ENCODE measurements around the gene ZSCAN5A.
"Not testable (repeated sequence)": the region's sequence is repeated elsewhere in the genome, so short reads cannot be mapped to it uniquely, and the experiment has no call there.

ZSCAN5A gene

GRCh38 chr19:56315077-56315828, 614 bp upstream of the ZSCAN5A start:
- H3K4me3 ChIP-seq (ENCODE audit: low read depth in 1 of 5, low read length in 5 of 5) = peak overlapping the region; percentile 84 to 98 (median 95)
- H3K9ac ChIP-seq (ENCODE audit: low read length in 5 of 5) = peak overlapping the region; percentile 83 to 95 (median 94)
- H3K36me3 ChIP-seq (ENCODE audit: control insufficient read depth in 5 of 5, insufficient read depth in 5 of 5, low read length in 5 of 5) = peaks cover 0 to 5% (median 3%) of the 10 kb centered on the region in 5 donors
- peaks cover 8 to 30% (median 19%) of the 10 kb centered on the region in 5 donors for H3K4me1 ChIP-seq (ENCODE audit: control insufficient read depth in 5 of 5, insufficient read depth in 5 of 5, low read length in 5 of 5)
- H3K27ac ChIP-seq (ENCODE audit: low read depth, low read length) = peak overlapping the region; percentile 92
- H3K9me3 ChIP-seq (ENCODE audit: control insufficient read depth in 5 of 5, low read length in 5 of 5) = no peaks in the 10 kb centered on the region
- no peaks in the 10 kb centered on the region for H3K27me3 ChIP-seq (ENCODE audit: control insufficient read depth in 5 of 5, insufficient read depth in 4 of 5, low read length in 5 of 5)

GRCh38 chr19:56314018-56314380, 640 bp downstream of the ZSCAN5A start:
- Histone ChIP-seq H3K36me3 (ENCODE audit: control insufficient read depth in 5 of 5, insufficient read depth in 5 of 5, low read length in 5 of 5) (peaks cover 0 to 12% (median 3%) of the 10 kb centered on the region in 5 donors), H3K27ac (ENCODE audit: low read depth, low read length) (peak overlapping the region; percentile 92), H3K4me3 (ENCODE audit: low read depth in 1 of 5, low read length in 5 of 5) (peak overlapping the region; percentile 84 to 98 (median 95))

GRCh38 chr19:56312787-56313657, 1.6 kb downstream of the ZSCAN5A start:
- Histone ChIP-seq H3K9ac (ENCODE audit: low read length in 5 of 5) (no peak overlapping the region), H3K36me3 (ENCODE audit: control insufficient read depth in 5 of 5, insufficient read depth in 5 of 5, low read length in 5 of 5) (peaks cover 0 to 17% (median 3%) of the 10 kb centered on the region in 5 donors), H3K27ac (ENCODE audit: low read depth, low read length) (no peak overlapping the region), H3K9me3 (ENCODE audit: control insufficient read depth in 5 of 5, low read length in 5 of 5) (no peaks in the 10 kb centered on the region), H3K4me3 (ENCODE audit: low read depth in 1 of 5, low read length in 5 of 5) (no peak overlapping the region), H3K27me3 (ENCODE audit: control insufficient read depth in 5 of 5, insufficient read depth in 4 of 5, low read length in 5 of 5) (no peaks in the 10 kb centered on the region), H3K4me1 (ENCODE audit: control insufficient read depth in 5 of 5, insufficient read depth in 5 of 5, low read length in 5 of 5) (peaks cover 8 to 22% (median 17%) of the 10 kb centered on the region in 5 donors)

More at GRCh38 chr19:56314018-56314380, 640 bp downstream of the ZSCAN5A start:
- peak overlapping the region; percentile 82 to 95 (median 84) for H3K9ac ChIP-seq (ENCODE audit: low read length in 5 of 5)
- no peaks in the 10 kb centered on the region for H3K9me3 ChIP-seq (ENCODE audit: control insufficient read depth in 5 of 5, low read length in 5 of 5)
- H3K27me3 ChIP-seq (ENCODE audit: control insufficient read depth in 5 of 5, insufficient read depth in 4 of 5, low read length in 5 of 5) = no peaks in the 10 kb centered on the region
- H3K4me1 ChIP-seq (ENCODE audit: control insufficient read depth in 5 of 5, insufficient read depth in 5 of 5, low read length in 5 of 5) = peaks cover 8 to 26% (median 17%) of the 10 kb centered on the region in 5 donors

- H3K4me3 ChIP-seq (ENCODE audit: low read depth in 1 of 5, low read length in 5 of 5) = no peak overlapping the region
- peaks cover 0 to 17% (median 3%) of the 10 kb centered on the region in 5 donors for H3K36me3 ChIP-seq (ENCODE audit: control insufficient read depth in 5 of 5, insufficient read depth in 5 of 5, low read length in 5 of 5)
- H3K9me3 ChIP-seq (ENCODE audit: control insufficient read depth in 5 of 5, low read length in 5 of 5) = no peaks in the 10 kb centered on the region
Measured at GRCh38 chr19:56312342-56312741, 2.3 kb downstream of the ZSCAN5A start.

GRCh38 chr19:56310462-56310861, 4.2 kb downstream of the ZSCAN5A start:
- H3K27ac ChIP-seq (ENCODE audit: low read depth, low read length) = no peak overlapping the region
- H3K4me1 ChIP-seq (ENCODE audit: control insufficient read depth in 5 of 5, insufficient read depth in 5 of 5, low read length in 5 of 5) = peaks cover 8 to 16% (median 11%) of the 10 kb centered on the region in 5 donors
- peaks cover 2 to 23% (median 10%) of the 10 kb centered on the region in 5 donors for H3K36me3 ChIP-seq (ENCODE audit: control insufficient read depth in 5 of 5, insufficient read depth in 5 of 5, low read length in 5 of 5)
- no peak overlapping the region for H3K9ac ChIP-seq (ENCODE audit: low read length in 5 of 5)
- H3K4me3 ChIP-seq (ENCODE audit: low read depth in 1 of 5, low read length in 5 of 5) = no peak overlapping the region
- no peaks in the 10 kb centered on the region for H3K9me3 ChIP-seq (ENCODE audit: control insufficient read depth in 5 of 5, low read length in 5 of 5)
- H3K27me3 ChIP-seq (ENCODE audit: control insufficient read depth in 5 of 5, insufficient read depth in 4 of 5, low read length in 5 of 5) = no peaks in the 10 kb centered on the region

More at GRCh38 chr19:56312342-56312741, 2.3 kb downstream of the ZSCAN5A start:
- no peak overlapping the region for H3K27ac ChIP-seq (ENCODE audit: low read depth, low read length)
- no peaks in the 10 kb centered on the region for H3K27me3 ChIP-seq (ENCODE audit: control insufficient read depth in 5 of 5, insufficient read depth in 4 of 5, low read length in 5 of 5)
- peaks cover 8 to 22% (median 17%) of the 10 kb centered on the region in 5 donors for H3K4me1 ChIP-seq (ENCODE audit: control insufficient read depth in 5 of 5, insufficient read depth in 5 of 5, low read length in 5 of 5)
- no peak overlapping the region for H3K9ac ChIP-seq (ENCODE audit: low read length in 5 of 5)

GRCh38 chr19:56309511-56310185, 5.0 kb downstream of the ZSCAN5A start:
- Histone ChIP-seq H3K27me3 (ENCODE audit: control insufficient read depth in 5 of 5, insufficient read depth in 4 of 5, low read length in 5 of 5) (no peaks in the 10 kb centered on the region), H3K36me3 (ENCODE audit: control insufficient read depth in 5 of 5, insufficient read depth in 5 of 5, low read length in 5 of 5) (peaks cover 7 to 30% (median 15%) of the 10 kb centered on the region in 5 donors), H3K9ac (ENCODE audit: low read length in 5 of 5) (no peak overlapping the region), H3K9me3 (ENCODE audit: control insufficient read depth in 5 of 5, low read length in 5 of 5) (no peaks in the 10 kb centered on the region), H3K4me3 (ENCODE audit: low read depth in 1 of 5, low read length in 5 of 5) (no peak overlapping the region), H3K27ac (ENCODE audit: low read depth, low read length) (no peak overlapping the region), H3K4me1 (ENCODE audit: control insufficient read depth in 5 of 5, insufficient read depth in 5 of 5, low read length in 5 of 5) (peaks cover 5 to 13% (median 9%) of the 10 kb centered on the region in 5 donors)

- Histone ChIP-seq H3K36me3 (ENCODE audit: control insufficient read depth in 5 of 5, insufficient read depth in 5 of 5, low read length in 5 of 5) (peaks cover 7 to 38% (median 22%) of the 10 kb centered on the region in 5 donors), H3K4me1 (ENCODE audit: control insufficient read depth in 5 of 5, insufficient read depth in 5 of 5, low read length in 5 of 5) (peaks cover under 1 to 8% (median 4%) of the 10 kb centered on the region in 5 donors), H3K9ac (ENCODE audit: low read length in 5 of 5) (no peak overlapping the region), H3K4me3 (ENCODE audit: low read depth in 1 of 5, low read length in 5 of 5) (no peak overlapping the region), H3K9me3 (ENCODE audit: control insufficient read depth in 5 of 5, low read length in 5 of 5) (no peaks in the 10 kb centered on the region), H3K27me3 (ENCODE audit: control insufficient read depth in 5 of 5, insufficient read depth in 4 of 5, low read length in 5 of 5) (no peaks in the 10 kb centered on the region), H3K27ac (ENCODE audit: low read depth, low read length) (no peak overlapping the region)
Measured at GRCh38 chr19:56308792-56309191, 5.8 kb downstream of the ZSCAN5A start.

GRCh38 chr19:56307062-56307461, 7.6 kb downstream of the ZSCAN5A start:
- not testable (repeated sequence) for H3K27me3 ChIP-seq (ENCODE audit: control insufficient read depth in 5 of 5, insufficient read depth in 4 of 5, low read length in 5 of 5); H3K9ac ChIP-seq (ENCODE audit: low read length in 5 of 5); H3K4me1 ChIP-seq (ENCODE audit: control insufficient read depth in 5 of 5, insufficient read depth in 5 of 5, low read length in 5 of 5); H3K27ac ChIP-seq (ENCODE audit: low read depth, low read length); H3K4me3 ChIP-seq (ENCODE audit: low read depth in 1 of 5, low read length in 5 of 5); H3K9me3 ChIP-seq (ENCODE audit: control insufficient read depth in 5 of 5, low read length in 5 of 5)
- H3K36me3 ChIP-seq (ENCODE audit: control insufficient read depth in 5 of 5, insufficient read depth in 5 of 5, low read length in 5 of 5) = peaks cover 7 to 42% (median 25%) of the 10 kb centered on the region in 5 donors

GRCh38 chr19:56306016-56306415, 8.6 kb downstream of the ZSCAN5A start:
- Histone ChIP-seq H3K4me1 (ENCODE audit: control insufficient read depth in 5 of 5, insufficient read depth in 5 of 5, low read length in 5 of 5) (peaks cover 0 to 17% (median 2%) of the 10 kb centered on the region in 5 donors), H3K36me3 (ENCODE audit: control insufficient read depth in 5 of 5, insufficient read depth in 5 of 5, low read length in 5 of 5) (peaks cover 7 to 47% (median 25%) of the 10 kb centered on the region in 5 donors), H3K9me3 (ENCODE audit: control insufficient read depth in 5 of 5, low read length in 5 of 5) (no peaks in the 10 kb centered on the region), H3K27ac (ENCODE audit: low read depth, low read length) (no peak overlapping the region), H3K4me3 (ENCODE audit: low read depth in 1 of 5, low read length in 5 of 5) (no peak overlapping the region), H3K27me3 (ENCODE audit: control insufficient read depth in 5 of 5, insufficient read depth in 4 of 5, low read length in 5 of 5) (no peaks in the 10 kb centered on the region), H3K9ac (ENCODE audit: low read length in 5 of 5) (no peak overlapping the region)
